ENCODE measurements around the gene MORF4L1.

Gene MORF4L1, protein sequence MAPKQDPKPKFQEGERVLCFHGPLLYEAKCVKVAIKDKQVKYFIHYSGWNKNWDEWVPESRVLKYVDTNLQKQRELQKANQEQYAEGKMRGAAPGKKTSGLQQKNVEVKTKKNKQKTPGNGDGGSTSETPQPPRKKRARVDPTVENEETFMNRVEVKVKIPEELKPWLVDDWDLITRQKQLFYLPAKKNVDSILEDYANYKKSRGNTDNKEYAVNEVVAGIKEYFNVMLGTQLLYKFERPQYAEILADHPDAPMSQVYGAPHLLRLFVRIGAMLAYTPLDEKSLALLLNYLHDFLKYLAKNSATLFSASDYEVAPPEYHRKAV

DNA sequence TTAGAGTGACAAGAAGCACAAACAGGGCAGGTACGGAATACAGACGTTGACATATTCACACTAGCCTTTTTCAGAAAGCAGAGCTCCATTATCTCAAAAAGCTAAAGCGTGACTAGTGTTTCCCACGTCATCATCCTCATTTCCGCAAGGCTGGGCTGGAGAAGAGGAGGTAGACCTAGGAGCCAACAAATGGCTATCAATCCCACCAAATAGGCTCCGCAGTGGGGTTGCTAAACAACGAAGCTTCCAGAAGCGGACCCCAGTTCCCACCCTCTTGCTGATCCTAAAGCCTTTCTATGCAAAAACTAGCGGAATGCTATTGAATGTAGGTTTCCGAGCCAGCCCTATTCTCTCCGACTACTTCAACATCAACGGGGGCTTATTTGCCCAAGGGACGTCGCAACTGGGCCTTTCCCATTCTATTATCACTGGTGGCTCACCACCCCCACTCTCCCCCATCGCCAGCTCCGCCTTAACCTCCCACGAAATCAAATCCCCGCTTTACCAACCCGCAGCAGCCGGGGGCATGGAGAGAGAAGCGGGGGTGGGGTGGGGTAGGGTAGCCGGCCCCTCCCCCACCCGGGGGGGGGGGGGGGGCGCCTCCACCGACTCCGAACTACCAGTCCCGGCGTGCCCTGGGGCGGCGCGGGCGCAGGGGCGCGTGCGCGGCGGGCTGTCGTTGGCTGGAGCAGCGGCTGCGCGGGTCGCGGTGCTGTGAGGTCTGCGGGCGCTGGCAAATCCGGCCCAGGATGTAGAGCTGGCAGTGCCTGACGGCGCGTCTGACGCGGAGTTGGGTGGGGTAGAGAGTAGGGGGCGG, at the start of gene MORF4L1:
Gene MORF4L1 (plus strand): TSS at position 736 of the 817 bp plus-strand sequence. CDS start 128 bp downstream, outside the sequence.
- no peaks in the 10 kb centered on the region for H3K36me3 ChIP-seq (ENCODE audit: insufficient read depth, low read length)
- H3K9me2 ChIP-seq (replicated peaks; ENCODE audit: low read depth, low read length) = no peaks in the 10 kb centered on the region
- peak within 1 kb of the TSS; percentile 94 for H3K4me2 ChIP-seq (ENCODE audit: low read depth, low read length, poor library complexity, severe bottlenecking)
- TF ChIP-seq EZH2phosphoT487 (IDR thresholded peaks at IDR 0.05; ENCODE audit: borderline replicate concordance) = no peak
- TF ChIP-seq, protein P1, sequence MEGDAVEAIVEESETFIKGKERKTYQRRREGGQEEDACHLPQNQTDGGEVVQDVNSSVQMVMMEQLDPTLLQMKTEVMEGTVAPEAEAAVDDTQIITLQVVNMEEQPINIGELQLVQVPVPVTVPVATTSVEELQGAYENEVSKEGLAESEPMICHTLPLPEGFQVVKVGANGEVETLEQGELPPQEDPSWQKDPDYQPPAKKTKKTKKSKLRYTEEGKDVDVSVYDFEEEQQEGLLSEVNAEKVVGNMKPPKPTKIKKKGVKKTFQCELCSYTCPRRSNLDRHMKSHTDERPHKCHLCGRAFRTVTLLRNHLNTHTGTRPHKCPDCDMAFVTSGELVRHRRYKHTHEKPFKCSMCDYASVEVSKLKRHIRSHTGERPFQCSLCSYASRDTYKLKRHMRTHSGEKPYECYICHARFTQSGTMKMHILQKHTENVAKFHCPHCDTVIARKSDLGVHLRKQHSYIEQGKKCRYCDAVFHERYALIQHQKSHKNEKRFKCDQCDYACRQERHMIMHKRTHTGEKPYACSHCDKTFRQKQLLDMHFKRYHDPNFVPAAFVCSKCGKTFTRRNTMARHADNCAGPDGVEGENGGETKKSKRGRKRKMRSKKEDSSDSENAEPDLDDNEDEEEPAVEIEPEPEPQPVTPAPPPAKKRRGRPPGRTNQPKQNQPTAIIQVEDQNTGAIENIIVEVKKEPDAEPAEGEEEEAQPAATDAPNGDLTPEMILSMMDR (conservative IDR thresholded peaks at IDR 0.05; ENCODE audit: low read length) = no peak
- H3K4me3 ChIP-seq (ENCODE audit: low read length, poor library complexity, severe bottlenecking) = peak within 1 kb of the TSS; percentile 96
- peak within 1 kb of the TSS; percentile 100 for H3K9ac ChIP-seq (ENCODE audit: low read depth, low read length, poor library complexity, severe bottlenecking)
- peak within 1 kb of the TSS; percentile 100 for H2AFZ ChIP-seq (ENCODE audit: low read length)
- H3F3A ChIP-seq (ENCODE audit: low read depth) = no peaks in the 10 kb centered on the region
- H4K20me1 ChIP-seq (ENCODE audit: insufficient read depth, low read length, poor library complexity, severe bottlenecking) = peaks cover 38% of the 10 kb centered on the region
- peaks cover 45% of the 10 kb centered on the region for H3K79me2 ChIP-seq (ENCODE audit: insufficient read depth, low read length)
- H3K27me3 ChIP-seq (ENCODE audit: insufficient read depth, low read length, poor library complexity, severe bottlenecking) = peaks cover 4% of the 10 kb centered on the region
- H3K9me3 ChIP-seq (ENCODE audit: insufficient read depth, low read depth, low read length) = no peaks in the 10 kb centered on the region
- H3K4me1 ChIP-seq (ENCODE audit: insufficient read depth, low read length, poor library complexity, severe bottlenecking) = peaks cover 26% of the 10 kb centered on the region

DNA sequence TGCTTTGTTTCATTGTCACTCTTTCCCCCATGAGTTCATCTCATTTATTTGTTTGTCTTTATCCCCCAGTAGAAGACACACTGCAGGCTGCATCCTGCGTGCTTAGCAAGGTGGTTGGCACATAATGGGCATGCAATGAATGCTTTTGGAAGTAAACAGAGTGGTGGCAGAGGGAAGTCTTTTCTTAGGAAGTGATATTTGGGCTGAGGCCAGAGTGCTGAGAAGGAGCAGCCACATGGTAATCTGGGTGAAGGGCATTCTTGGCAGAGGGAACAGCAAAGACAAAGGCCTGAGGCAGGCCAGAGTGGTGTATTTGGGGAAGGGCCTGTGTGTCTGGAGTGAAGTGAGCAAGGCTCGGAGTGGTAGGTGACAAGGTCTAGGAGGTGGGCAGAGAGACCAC, 43.8 kb upstream of the MORF4L1 start:
- no peaks in the 10 kb centered on the region for H3K9me3 ChIP-seq (ENCODE audit: insufficient read depth, low read depth, low read length)
- no peaks in the 10 kb centered on the region for H3K79me2 ChIP-seq (ENCODE audit: insufficient read depth, low read length)
- H3K4me2 ChIP-seq (ENCODE audit: low read depth, low read length, poor library complexity, severe bottlenecking) = no peak overlapping the region
- no peak overlapping the region for H3K4me3 ChIP-seq (ENCODE audit: low read length, poor library complexity, severe bottlenecking)
- no peaks in the 10 kb centered on the region for H3K4me1 ChIP-seq (ENCODE audit: insufficient read depth, low read length, poor library complexity, severe bottlenecking)
- H3F3A ChIP-seq (ENCODE audit: low read depth) = no peaks in the 10 kb centered on the region
- no peaks in the 10 kb centered on the region for H3K36me3 ChIP-seq (ENCODE audit: insufficient read depth, low read length)
- no peaks in the 10 kb centered on the region for H3K27me3 ChIP-seq (ENCODE audit: insufficient read depth, low read length, poor library complexity, severe bottlenecking)
- no peaks in the 10 kb centered on the region for H3K9me2 ChIP-seq (replicated peaks; ENCODE audit: low read depth, low read length)
- H4K20me1 ChIP-seq (ENCODE audit: insufficient read depth, low read length, poor library complexity, severe bottlenecking) = no peaks in the 10 kb centered on the region
- TF ChIP-seq, protein P1 (conservative IDR thresholded peaks at IDR 0.05; ENCODE audit: low read length) = no peak
- no peak for TF ChIP-seq EZH2phosphoT487 (IDR thresholded peaks at IDR 0.05; ENCODE audit: borderline replicate concordance)
- no peak overlapping the region for H3K9ac ChIP-seq (ENCODE audit: low read depth, low read length, poor library complexity, severe bottlenecking)
- H2AFZ ChIP-seq (ENCODE audit: low read length) = no peak overlapping the region

DNA sequence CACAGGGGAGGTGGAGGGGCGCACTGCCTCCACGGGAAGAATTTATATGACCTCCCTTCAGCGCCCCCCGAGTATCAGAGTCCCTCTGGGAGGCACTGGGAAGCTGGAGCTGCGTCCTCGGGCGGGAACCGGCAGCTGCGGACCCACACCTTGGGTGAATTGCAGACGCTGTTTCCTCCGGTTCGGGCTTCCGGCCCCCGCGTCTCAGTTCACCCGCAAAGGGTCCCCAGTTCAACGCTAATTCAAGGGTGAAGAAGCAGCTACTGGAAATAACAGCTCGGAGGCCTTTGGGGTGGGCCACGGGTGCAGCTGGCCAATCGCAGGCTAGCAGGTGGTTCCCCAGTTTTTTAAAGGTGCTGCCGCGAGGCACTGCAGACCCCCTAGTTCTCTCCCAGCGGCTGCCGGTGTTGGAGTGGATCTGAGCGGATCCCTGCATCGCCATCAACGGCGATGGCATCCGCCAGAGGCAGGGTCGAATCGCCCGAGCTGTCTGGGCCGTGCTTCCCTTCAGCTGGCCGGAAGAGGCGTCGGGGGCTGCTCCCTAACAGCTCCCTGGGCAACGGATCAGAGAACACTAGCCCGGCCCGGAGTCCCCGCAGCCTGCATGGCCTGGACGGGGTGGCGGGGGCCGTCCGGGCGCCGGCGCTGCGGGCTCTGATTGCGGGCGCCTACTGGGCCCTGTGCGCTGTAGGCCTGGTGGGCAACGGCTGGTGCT, 42.0 kb upstream of the MORF4L1 start:
- Histone ChIP-seq H4K20me1 (ENCODE audit: insufficient read depth, low read length, poor library complexity, severe bottlenecking) (no peaks in the 10 kb centered on the region), H2AFZ (ENCODE audit: low read length) (no peak overlapping the region), H3K4me2 (ENCODE audit: low read depth, low read length, poor library complexity, severe bottlenecking) (no peak overlapping the region), H3K36me3 (ENCODE audit: insufficient read depth, low read length) (no peaks in the 10 kb centered on the region), H3F3A (ENCODE audit: low read depth) (no peaks in the 10 kb centered on the region), H3K9ac (ENCODE audit: low read depth, low read length, poor library complexity, severe bottlenecking) (no peak overlapping the region), H3K4me3 (ENCODE audit: low read length, poor library complexity, severe bottlenecking) (no peak overlapping the region), H3K4me1 (ENCODE audit: insufficient read depth, low read length, poor library complexity, severe bottlenecking) (no peaks in the 10 kb centered on the region), H3K27me3 (ENCODE audit: insufficient read depth, low read length, poor library complexity, severe bottlenecking) (no peaks in the 10 kb centered on the region), H3K79me2 (ENCODE audit: insufficient read depth, low read length) (no peaks in the 10 kb centered on the region), H3K9me2 (replicated peaks; ENCODE audit: low read depth, low read length) (no peaks in the 10 kb centered on the region), H3K9me3 (ENCODE audit: insufficient read depth, low read depth, low read length) (no peaks in the 10 kb centered on the region)
- TF ChIP-seq, protein P1 (conservative IDR thresholded peaks at IDR 0.05; ENCODE audit: low read length) = no peak
- no peak for TF ChIP-seq EZH2phosphoT487 (IDR thresholded peaks at IDR 0.05; ENCODE audit: borderline replicate concordance)
